NCI-H2227 treated with DMSO at 0.1 percent for 48 hours (cell line): ENCODE measurements around the gene KLK7.
"Not testable (repeated sequence)": the region's sequence is repeated elsewhere in the genome, so short reads cannot be mapped to it uniquely, and the experiment has no call there.

Experiments used
- DNase-seq: peaks from one replicate; lab custom pipeline; 2025; lab: John Stamatoyannopoulos, UW

Gene KLK7

DNA sequence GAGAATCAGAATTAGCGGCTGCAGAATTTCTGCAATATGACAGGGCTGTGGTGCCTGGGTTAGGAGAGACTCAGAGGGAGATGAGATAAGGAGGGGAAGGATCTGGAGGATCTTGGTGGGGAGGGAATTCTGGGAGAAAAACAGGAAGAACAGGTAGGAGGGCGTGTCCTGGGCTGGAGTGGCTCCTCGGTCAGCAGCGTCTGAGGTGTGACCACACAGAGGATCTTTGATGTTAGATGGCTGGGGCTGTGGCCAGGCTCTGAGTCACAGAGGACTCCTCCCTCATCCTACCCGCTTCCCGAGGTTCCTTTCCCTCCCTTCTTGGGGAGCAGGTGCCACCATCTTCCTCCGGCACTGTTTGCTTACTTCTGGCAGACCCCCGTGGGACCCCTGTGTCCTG, 8.0 kb downstream of the KLK7 start:
- no peak for DNase-seq

DNA sequence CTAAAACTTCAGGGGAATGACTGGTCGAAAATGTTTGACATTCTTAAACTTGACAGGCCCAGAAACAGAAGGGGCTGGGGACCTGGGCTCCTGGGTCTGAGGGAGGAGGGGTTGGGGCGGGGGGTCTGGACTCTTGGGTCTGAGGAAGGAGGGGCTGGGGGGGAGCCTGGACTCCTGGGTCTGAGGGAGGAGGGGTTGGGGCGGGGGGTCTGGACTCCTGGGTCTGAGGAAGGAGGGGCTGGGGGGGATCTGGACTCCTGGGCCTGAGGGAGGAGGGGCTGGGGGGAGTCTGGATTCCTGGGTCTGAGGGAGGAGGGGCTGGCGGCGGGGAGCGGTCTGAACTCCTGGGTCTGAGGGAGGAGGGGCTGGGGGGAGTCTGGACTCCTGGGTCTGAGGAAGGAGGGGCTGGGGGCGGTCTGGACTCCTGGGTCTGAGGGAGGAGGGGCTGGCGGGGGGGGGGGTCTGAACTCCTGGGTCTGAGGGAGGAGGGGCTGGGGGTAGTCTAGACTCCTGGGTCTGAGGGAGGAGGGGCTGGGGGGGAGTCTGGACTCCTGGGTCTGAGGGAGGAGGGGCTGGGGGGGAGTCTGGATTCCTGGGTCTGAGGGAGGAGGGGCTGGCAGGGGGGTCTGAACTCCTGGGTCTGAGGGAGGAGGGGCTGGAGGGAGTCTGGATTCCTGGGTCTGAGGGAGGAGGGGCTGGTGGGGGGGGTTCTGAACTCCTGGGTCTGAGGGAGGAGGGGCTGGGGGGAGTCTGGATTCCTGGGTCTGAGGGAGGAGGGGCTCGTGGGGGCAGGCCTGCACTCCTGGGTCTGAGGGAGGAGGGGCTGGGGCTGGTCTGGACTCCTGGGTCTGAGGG, 8.8 kb downstream of the KLK7 start:
- DNase-seq, result no peak

DNA sequence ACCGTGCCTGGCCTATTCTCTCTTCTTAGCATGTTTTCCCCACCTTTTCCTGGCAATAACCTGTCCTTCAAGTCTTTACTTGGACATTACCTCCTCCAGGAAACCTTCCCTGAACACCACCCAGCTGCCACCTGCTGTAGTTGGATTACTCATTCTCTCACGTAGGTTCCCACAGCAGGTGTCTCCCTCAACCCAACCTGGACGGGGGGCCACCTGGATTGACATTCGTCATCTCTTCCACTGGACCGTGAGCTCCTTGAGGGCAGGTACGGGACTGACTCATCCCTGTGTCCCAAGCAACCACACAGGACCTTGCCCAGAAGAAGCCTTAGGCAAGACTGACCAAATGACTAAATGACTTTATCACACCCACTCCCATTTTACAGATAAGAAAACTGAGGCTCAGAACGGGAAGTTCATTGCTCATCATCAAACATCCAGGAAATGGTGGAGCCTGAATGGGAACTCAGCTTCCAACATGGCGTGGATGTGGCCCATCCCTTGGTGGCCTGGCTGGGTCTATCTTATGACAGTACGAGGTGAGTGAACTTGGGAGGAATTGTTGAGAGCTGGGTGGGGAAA, 10.8 kb downstream of the KLK7 start:
- DNase-seq, result no peak

DNA sequence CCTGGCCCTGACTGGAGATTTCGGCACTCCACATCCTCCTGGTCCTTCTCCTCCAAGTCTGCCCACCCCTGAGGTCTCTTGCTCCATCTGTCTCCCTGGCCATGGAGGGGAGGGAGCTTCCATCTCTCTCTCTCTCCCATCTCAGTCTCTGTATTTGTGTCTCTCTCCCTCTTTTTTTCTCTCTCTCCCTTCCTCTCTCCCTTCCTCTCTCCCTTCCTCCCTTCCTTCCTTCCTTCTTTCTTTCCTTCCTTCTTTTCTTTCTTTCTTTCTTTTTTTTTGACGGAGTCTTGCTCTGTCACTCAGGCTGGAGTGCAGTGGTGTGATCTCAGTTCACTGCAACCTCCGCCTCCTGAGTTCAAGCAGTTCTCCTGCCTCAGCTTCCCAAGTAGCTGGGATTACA, 13.9 kb downstream of the KLK7 start:
- DNase-seq, result not testable (repeated sequence)

DNA sequence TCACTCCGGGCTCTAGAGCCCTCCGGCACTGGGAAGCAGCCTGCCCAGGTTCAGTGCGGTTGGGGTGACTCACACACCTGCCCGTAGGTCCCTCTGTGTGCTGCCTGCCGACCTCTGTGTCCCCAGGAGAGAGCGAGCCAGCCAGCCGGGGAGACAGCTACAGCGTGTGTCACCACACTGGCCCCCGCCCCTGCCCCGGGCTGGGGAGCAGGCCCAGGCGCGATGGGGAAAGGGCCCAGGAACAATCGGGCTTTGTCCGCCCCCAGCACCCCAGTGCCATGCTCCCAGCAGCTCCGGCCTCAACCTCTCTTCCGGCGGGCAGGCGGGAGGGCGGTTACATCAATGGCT, 14.3 kb downstream of the KLK7 start, which contains the start of gene KLK6:
Gene KLK6, minus strand, starts transcription at position 179 of the 348 bp plus-strand sequence. CDS start 1,487 bp downstream, outside the sequence.
- no peak for DNase-seq

GRCh38 chr19:50968716-50969412, 14.9 kb downstream of the KLK7 start:
- DNase-seq, result no peak

- no peak for DNase-seq
Measured at GRCh38 chr19:50967929-50968715, 15.6 kb downstream of the KLK7 start.

GRCh38 chr19:50964266-50964665, 19.5 kb downstream of the KLK7 start:
- no peak for DNase-seq

- DNase-seq, result no peak
Measured at GRCh38 chr19:50963381-50963780, 20.3 kb downstream of the KLK7 start.

DNA sequence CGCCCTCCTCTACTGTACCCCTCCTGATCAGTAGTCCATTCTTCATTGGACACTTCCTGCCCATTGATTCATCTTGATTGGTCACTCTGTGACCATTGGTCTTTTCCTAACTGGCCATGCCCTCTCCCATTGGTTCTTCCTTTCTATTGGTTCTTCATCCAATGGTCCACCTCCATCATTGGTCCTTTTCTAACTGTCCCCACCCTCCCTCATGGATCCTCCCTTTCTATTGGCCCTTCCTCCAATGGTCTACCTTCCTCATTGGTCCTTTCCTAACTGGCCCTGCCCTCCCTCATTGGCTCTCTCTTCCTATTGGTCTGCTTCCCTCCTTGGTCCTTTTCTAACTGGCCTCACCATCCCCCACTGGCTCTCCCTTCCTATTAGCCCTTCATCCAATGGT, 21.5 kb downstream of the KLK7 start:
- no peak for DNase-seq

GRCh38 chr19:50959731-50960500, 23.8 kb downstream of the KLK7 start:
- no peak for DNase-seq

DNA sequence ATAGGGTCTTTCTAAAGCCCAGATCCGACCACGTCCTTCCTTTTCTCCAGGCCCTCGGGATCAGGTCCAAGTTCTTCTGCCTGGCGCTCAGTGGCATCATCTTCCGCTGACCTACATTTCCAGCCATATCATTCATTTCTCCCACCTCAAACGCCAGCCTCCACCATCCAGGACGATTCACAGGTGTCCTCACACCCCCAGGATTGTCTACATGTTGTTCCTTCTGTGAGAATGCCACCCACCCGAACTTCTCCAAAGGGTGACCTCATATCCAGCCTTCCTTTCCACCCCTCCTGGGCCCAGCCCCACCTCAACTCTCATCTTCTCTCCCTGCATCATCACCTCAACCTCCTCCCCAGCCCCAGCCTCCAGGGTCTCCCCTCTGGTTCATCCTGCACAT, 26.1 kb downstream of the KLK7 start:
- no peak for DNase-seq

- no peak for DNase-seq
Measured at GRCh38 chr19:50952910-50953309, 30.8 kb downstream of the KLK7 start, which contains the start of gene KLK5. TSS of gene KLK5 (minus strand) at chr19:50953038. CDS start at chr19:50952657, 381 bp downstream.

GRCh38 chr19:50949861-50950260, 33.9 kb downstream of the KLK7 start:
- no peak for DNase-seq

GRCh38 chr19:50947123-50947522, 36.6 kb downstream of the KLK7 start:
- no peak for DNase-seq

- DNase-seq, result no peak
Measured at GRCh38 chr19:50944795-50945194, 38.9 kb downstream of the KLK7 start.

DNA sequence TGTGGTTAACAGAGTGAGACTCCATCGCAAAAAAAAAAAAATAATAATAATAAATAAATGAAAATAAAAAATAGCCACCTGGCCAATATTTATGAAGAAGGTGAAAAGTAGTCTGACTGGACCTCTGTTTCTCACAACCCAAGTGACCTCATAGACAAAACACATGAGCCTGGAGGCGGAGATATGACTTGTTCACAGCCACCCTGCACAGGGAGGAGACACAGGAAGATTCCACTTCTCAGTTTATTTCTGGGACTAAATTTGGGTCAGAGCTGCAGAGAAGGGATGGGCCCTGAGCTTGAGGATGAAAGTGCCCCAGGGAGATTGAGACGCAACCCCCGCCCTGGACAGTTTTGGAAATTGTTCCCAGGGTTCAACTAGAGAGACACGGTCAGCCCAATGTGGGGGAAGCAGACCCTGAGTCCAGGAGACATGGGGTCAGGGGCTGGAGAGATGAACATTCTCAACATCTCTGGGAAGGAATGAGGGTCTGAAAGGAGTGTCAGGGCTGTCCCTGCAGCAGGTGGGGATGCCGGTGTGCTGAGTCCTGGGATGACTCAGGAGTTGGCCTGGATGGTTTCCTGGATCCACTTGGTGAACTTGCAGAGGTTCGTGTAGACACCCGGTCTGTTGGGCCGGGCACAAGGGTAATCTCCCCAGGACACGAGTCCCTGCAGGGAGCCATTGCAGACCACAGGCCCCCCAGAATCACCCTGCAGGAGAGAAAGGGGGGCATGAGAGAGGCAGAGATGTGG, 40.5 kb downstream of the KLK7 start:
- no peak for DNase-seq

DNA sequence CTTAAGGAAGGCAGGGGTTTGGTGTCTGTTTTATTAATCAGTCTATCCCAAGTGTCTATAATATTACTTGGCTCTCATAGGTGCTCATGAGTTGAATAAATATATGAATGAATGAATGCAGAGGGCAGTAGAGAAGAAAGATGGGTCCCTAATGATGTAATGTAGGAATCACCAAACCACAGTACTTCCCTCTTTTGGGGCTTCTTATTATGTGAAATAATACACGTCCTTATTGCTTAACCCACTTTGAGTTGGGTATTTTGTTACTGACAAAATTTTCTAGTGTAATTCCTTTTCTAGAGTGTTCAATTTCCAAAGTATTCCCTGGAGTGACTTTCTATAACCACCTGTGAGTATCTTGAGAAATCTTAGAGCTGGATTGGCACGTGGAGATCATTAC, 44.1 kb downstream of the KLK7 start:
- no peak for DNase-seq

DNA sequence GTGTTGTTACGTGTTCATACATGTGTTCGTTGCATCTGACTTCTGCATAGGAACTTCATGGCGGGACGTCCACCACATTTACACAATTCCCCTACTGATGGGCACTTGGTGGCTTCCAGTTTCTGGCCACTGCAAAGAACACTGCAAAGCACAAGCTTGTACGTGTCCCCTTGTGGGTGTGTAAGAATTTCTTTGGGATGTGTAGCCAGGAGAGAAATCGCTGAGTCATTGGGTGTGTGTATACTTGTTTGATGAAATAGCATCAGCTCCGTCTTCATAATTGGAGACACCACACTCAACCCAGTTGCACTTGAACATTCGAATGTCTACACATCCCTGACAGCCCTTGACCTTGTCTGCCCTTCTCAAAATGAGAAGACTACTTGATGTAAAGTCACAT, 50.1 kb downstream of the KLK7 start:
- DNase-seq, result no peak

DNA sequence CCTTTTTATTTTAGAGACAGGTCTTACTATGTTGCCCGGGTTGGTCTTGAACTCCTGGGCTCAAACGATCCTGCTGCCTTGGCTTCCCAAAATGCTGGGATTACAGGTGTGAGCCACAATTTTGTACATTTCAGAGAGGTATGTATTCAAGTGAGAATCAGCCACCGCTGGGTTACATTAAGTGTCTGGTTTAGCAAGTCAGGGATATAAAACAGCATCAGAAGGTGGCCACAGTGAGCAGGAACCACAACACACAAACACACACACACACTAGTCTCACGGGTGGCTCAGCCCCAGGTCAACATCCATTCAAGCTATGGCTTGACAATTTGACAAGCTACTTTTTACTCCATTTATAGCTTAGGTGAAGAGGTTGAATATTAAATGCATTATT, 51.0 kb downstream of the KLK7 start:
- no peak for DNase-seq
